D721Med (cell line): ENCODE results near the gene LRRD1.

Experiments used
- DNase-seq: peaks from one replicate; pipeline ENCODE4 v3.0.0; 2011; ENCODE audit warnings: low spot score; ENCODE audit not compliant: insufficient read length
- FAIRE-seq: peaks from 2 replicates; lab custom pipeline; 2011; peaks lifted over from hg19 to GRCh38; lab: Jason Lieb, UNC
- CTCF ChIP-seq: IDR thresholded peaks from 2 replicates; pipeline ENCODE4 v1.5.1; 2012; ENCODE audit warnings: mild to moderate bottlenecking, control low read depth; ENCODE audit not compliant: insufficient read depth; ENCODE audit errors: missing control alignments

Gene LRRD1

GRCh38 chr7:92135052-92135889, 43.7 kb downstream of the LRRD1 start:
- FAIRE-seq (no peak), DNase-seq (no peak)
- TF ChIP-seq CTCF, result no peak

- peak; percentile 75 for DNase-seq
- no peak for TF ChIP-seq CTCF
- no peak for FAIRE-seq
These were observed 44.5 kb downstream of the LRRD1 start, which contains the start of gene CYP51A1 for GRCh38 chr7:92134271-92135051. CYP51A1 (minus strand) TSS chr7:92134477; CDS start chr7:92134364, 113 bp downstream.

- FAIRE-seq (no peak), DNase-seq (no peak)
- TF ChIP-seq CTCF, result peak; percentile 68
These were observed 45.1 kb downstream of the LRRD1 start for GRCh38 chr7:92133737-92134270.

- no peak for DNase-seq
- no peak for TF ChIP-seq CTCF
- no peak for FAIRE-seq
These were observed 45.7 kb downstream of the LRRD1 start for GRCh38 chr7:92133133-92133736.

- DNase-seq, result no peak
- FAIRE-seq, result no peak
- no peak for TF ChIP-seq CTCF
These were observed 47.1 kb downstream of the LRRD1 start for GRCh38 chr7:92131764-92132330.

GRCh38 chr7:92131093-92131492, 47.8 kb downstream of the LRRD1 start:
- FAIRE-seq (no peak), DNase-seq (no peak)
- no peak for TF ChIP-seq CTCF
